A549 (cell line): ENCODE data around the gene ACKR1. TPM values are rescaled to one million over a fixed set of nuclear protein-coding genes. Genes with fewer than 3 reads are reported as not detected.

Source experiments
- ATAC-seq, 2 experiments: fragments of 200-7000 bp in 1 of 2; fragments of >200 bp in 1 of 2; cut with Nextera tagmentation in 1 of 2; cut with Tn5 transposase in 1 of 2; 3 replicates each; pipeline versions ENCODE4 v1.8.0 to v1.9.1; 2018 to 2020; ENCODE audit warnings: mild to moderate bottlenecking in 1 of 2, moderate library complexity in 1 of 2
- CTCF ChIA-PET: fragments of 300-600 bp; sonication (Branson Sonifier 250); formaldehyde crosslinking; extraction: SDS; loops from one replicate; lab custom pipeline; 2021; ENCODE audit warnings: antibody characterized with exemption, inconsistent platforms; lab: Yijun Ruan, JAX
- POLR2A ChIA-PET: fragments of 350-600 bp; formaldehyde crosslinking; extraction: SDS; loops from one replicate; lab custom pipeline; 2021; ENCODE audit warnings: antibody characterized with exemption, inconsistent platforms; lab: Yijun Ruan, JAX
- DNase-seq, 2 experiments: peaks; one replicate each; pipeline versions ENCODE4 v3.0.0 to v3.0.0-alpha.2; 2011 to 2016; ENCODE audit warnings: low read depth in 1 of 2, low spot score in 1 of 2
- FAIRE-seq: peaks from 2 replicates; lab custom pipeline; 2011; peaks lifted over from hg19 to GRCh38; lab: Jason Lieb, UNC
- H3K27ac ChIP-seq, 2 experiments: fragments of >200 bp; sonication (Bioruptor Twin); formaldehyde crosslinking; 3 replicates each; pipeline ENCODE4 v1.5.1; 2016 to 2017
- H3K4me1 ChIP-seq: fragments of >200 bp; sonication (Bioruptor Twin); formaldehyde crosslinking; 3 replicates; pipeline ENCODE4 v1.6.1; 2016
- H3K4me2 ChIP-seq: fragments of >200 bp; sonication (Bioruptor Twin); formaldehyde crosslinking; 3 replicates; pipeline ENCODE4 v1.6.1; 2016
- H3K4me3 ChIP-seq: fragments of >200 bp; sonication (Bioruptor Twin); formaldehyde crosslinking; 3 replicates; pipeline ENCODE4 v1.5.1; 2016
- H3K9me3 ChIP-seq: fragments of >200 bp; sonication (Bioruptor Twin); formaldehyde crosslinking; 3 replicates; pipeline ENCODE4 v1.6.1; 2016
- ATOH8 ChIP-seq: fragments of 250-450 bp; sonication (Bioruptor Pico); IDR thresholded peaks from 2 replicates; pipeline ENCODE4 v1.5.0; 2020; ENCODE audit warnings: low read depth, mild to moderate bottlenecking, moderate library complexity
- BCL3 ChIP-seq: fragments of >200 bp; sonication (Bioruptor Twin); formaldehyde crosslinking; IDR thresholded peaks from 3 replicates; pipeline ENCODE4 v1.6.1; 2016
- BHLHE40 ChIP-seq: IDR thresholded peaks from 2 replicates; pipeline ENCODE4 v1.6.1; 2012; ENCODE audit warnings: low read depth, low read length, inconsistent platforms
- CHD4 ChIP-seq: fragments of 200-600 bp; sonication (generic); IDR thresholded peaks from 2 replicates; pipeline ENCODE4 v1.6.1; 2016; ENCODE audit warnings: antibody characterized with exemption, mild to moderate bottlenecking, borderline replicate concordance
- EHF ChIP-seq: fragments of 250-450 bp; sonication (Bioruptor Pico); IDR thresholded peaks from 2 replicates; pipeline ENCODE4 v1.5.0; 2020; ENCODE audit warnings: mild to moderate bottlenecking
- FOSL2 ChIP-seq, 2 experiments: fragments of 450-650 bp in 1 of 2; fragments of >200 bp in 1 of 2; sonication (Bioruptor Twin) in 1 of 2; formaldehyde crosslinking; IDR thresholded peaks; 2 replicates each; pipeline versions ENCODE4 v1.5.0 to v1.6.1; 2016 to 2020; ENCODE audit warnings: mild to moderate bottlenecking in 1 of 2, moderate library complexity in 1 of 2
- GATA3 ChIP-seq: IDR thresholded peaks from 2 replicates; pipeline ENCODE4 v1.6.1; 2012; ENCODE audit warnings: borderline replicate concordance
- HOXB13 ChIP-seq: fragments of 250-450 bp; sonication (Bioruptor Pico); IDR thresholded peaks from 2 replicates; pipeline ENCODE4 v1.5.0; 2020; ENCODE audit warnings: low read depth, mild to moderate bottlenecking, moderate library complexity
- JUNB ChIP-seq: fragments of >200 bp; sonication (Bioruptor Twin); formaldehyde crosslinking; IDR thresholded peaks from 2 replicates; pipeline ENCODE4 v1.6.1; 2016
- KDM5A ChIP-seq: fragments of 200-600 bp; sonication (generic); IDR thresholded peaks from 2 replicates; pipeline ENCODE4 v1.6.1; 2016; ENCODE audit warnings: antibody characterized with exemption, mild to moderate bottlenecking
- MAZ ChIP-seq: fragments of 150-350 bp; IDR thresholded peaks from 2 replicates; pipeline ENCODE4 v1.6.1; 2014; ENCODE audit warnings: antibody characterized with exemption, low read depth, low read length, borderline replicate concordance
- NR3C1 ChIP-seq: fragments of >200 bp; sonication (Bioruptor Twin); formaldehyde crosslinking; IDR thresholded peaks from 3 replicates; pipeline ENCODE4 v1.6.1; 2017
- PBX3 ChIP-seq: IDR thresholded peaks from 2 replicates; pipeline ENCODE4 v1.6.1; 2012
- POLR2AphosphoS2 ChIP-seq: conservative IDR thresholded peaks from 2 replicates; pipeline ENCODE4 v1.6.1; 2012; ENCODE audit warnings: low read length, improper control_type of control experiment, inconsistent platforms
- RAD21 ChIP-seq, 2 experiments: fragments of >200 bp in 1 of 2; sonication (Bioruptor Twin) in 1 of 2; formaldehyde crosslinking in 1 of 2; IDR thresholded peaks in 1 of 2; conservative IDR thresholded peaks in 1 of 2; 2 replicates in 1 of 2; 3 replicates in 1 of 2; pipeline ENCODE4 v1.6.1; 2012 to 2018; ENCODE audit warnings: inconsistent platforms in 1 of 2
- SMC3 ChIP-seq: fragments of >200 bp; sonication (Bioruptor Twin); formaldehyde crosslinking; IDR thresholded peaks from 3 replicates; pipeline ENCODE4 v1.6.1; 2018; ENCODE audit warnings: inconsistent platforms
- TFCP2L1 ChIP-seq: fragments of 250-450 bp; sonication (Bioruptor Pico); IDR thresholded peaks from 2 replicates; pipeline ENCODE4 v1.5.0; 2021; ENCODE audit warnings: mild to moderate bottlenecking
- USF2 ChIP-seq: fragments of 450-650 bp; IDR thresholded peaks from 2 replicates; pipeline ENCODE4 v1.6.1; 2014; ENCODE audit warnings: antibody characterized with exemption
- ZC3H11A ChIP-seq: fragments of 450-650 bp; IDR thresholded peaks from 2 replicates; pipeline ENCODE4 v1.6.1; 2014; ENCODE audit warnings: antibody characterized with exemption, mild to moderate bottlenecking
- ZNF302 ChIP-seq: fragments of 250-450 bp; sonication (Bioruptor Pico); IDR thresholded peaks from 2 replicates; pipeline ENCODE4 v1.9.0; 2021; ENCODE audit warnings: inconsistent platforms, mild to moderate bottlenecking, moderate library complexity
- WGBS: methylation state at CpG from one replicate; pipeline ENCODE4 v1.1.6; 2017; ENCODE audit errors: missing lambda C conversion rate; 5-methylcytosine and 5-hydroxymethylcytosine counted together
- polyA plus RNA-seq, 4 experiments: library from polyadenylated mRNA; depleted of rRNA in 3 of 4; stranded (reverse); fragments of >200 nt; fragmentation: RNase III in 1 of 4; extraction: RNeasy Plus Mini Kit Qiagen cat#74134 plus additional on column Dnase treatment in 1 of 4; gene quantifications; 2 replicates in 3 of 4; 3 replicates in 1 of 4; pipeline ENCODE4 v1.2.3, GENCODE V29; 2011 to 2017
- TF ChIP-seq, protein P1 (sequence below): fragments of 200-600 bp; sonication (generic); IDR thresholded peaks from 2 replicates; pipeline ENCODE4 v1.6.1; 2016; ENCODE audit warnings: antibody characterized with exemption, mild to moderate bottlenecking, moderate library complexity
- TF ChIP-seq, protein P2 (sequence below): fragments of 150-350 bp; IDR thresholded peaks from 2 replicates; pipeline ENCODE4 v1.6.1; 2014; ENCODE audit warnings: low read depth, mild to moderate bottlenecking, low read length

ACKR1 gene
- polyA plus RNA-seq, 2 of the 4 experiments (the other 2 are of a cell fraction), result not detected

- TF ChIP-seq, protein P1, sequence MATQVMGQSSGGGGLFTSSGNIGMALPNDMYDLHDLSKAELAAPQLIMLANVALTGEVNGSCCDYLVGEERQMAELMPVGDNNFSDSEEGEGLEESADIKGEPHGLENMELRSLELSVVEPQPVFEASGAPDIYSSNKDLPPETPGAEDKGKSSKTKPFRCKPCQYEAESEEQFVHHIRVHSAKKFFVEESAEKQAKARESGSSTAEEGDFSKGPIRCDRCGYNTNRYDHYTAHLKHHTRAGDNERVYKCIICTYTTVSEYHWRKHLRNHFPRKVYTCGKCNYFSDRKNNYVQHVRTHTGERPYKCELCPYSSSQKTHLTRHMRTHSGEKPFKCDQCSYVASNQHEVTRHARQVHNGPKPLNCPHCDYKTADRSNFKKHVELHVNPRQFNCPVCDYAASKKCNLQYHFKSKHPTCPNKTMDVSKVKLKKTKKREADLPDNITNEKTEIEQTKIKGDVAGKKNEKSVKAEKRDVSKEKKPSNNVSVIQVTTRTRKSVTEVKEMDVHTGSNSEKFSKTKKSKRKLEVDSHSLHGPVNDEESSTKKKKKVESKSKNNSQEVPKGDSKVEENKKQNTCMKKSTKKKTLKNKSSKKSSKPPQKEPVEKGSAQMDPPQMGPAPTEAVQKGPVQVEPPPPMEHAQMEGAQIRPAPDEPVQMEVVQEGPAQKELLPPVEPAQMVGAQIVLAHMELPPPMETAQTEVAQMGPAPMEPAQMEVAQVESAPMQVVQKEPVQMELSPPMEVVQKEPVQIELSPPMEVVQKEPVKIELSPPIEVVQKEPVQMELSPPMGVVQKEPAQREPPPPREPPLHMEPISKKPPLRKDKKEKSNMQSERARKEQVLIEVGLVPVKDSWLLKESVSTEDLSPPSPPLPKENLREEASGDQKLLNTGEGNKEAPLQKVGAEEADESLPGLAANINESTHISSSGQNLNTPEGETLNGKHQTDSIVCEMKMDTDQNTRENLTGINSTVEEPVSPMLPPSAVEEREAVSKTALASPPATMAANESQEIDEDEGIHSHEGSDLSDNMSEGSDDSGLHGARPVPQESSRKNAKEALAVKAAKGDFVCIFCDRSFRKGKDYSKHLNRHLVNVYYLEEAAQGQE, result no peak
- no peak for TF ChIP-seq NR3C1
- no peak for TF ChIP-seq POLR2AphosphoS2
- TF ChIP-seq ZC3H11A, result no peak
- no peak for TF ChIP-seq BHLHE40
These were observed 1.4 kb downstream of the ACKR1 start (continued) for GRCh38 chr1:159206110-159206509.

DNA sequence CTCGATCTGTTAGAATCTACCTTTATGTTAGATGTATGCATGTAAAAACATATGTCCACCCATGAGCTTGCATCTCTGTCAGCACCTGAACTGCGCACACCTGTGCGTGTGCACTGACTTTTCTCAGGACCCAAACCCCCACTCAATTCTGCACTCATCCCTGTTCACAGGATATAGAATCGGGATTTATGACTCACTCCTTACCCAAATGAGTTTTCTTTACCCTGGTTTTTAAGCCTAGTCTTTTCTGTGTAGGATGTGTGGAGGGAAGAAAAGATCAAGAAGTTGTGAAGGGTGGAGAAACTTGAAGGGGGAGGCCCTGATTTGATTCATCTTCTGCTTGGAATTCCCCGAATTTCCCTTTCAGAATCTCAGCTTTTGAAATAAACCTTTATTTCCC is 2.4 kb downstream of the ACKR1 start:
- TF ChIP-seq ATOH8 (CRISPR knock-in tag) (no peak), MAZ (no peak), EHF (CRISPR knock-in tag) (no peak), ZNF302 (CRISPR knock-in tag) (no peak), USF2 (no peak), JUNB (no peak), TFCP2L1 (CRISPR knock-in tag) (no peak), ZC3H11A (no peak), FOSL2 (IDR thresholded peaks at IDR 0.05) (no peak), FOSL2 (CRISPR knock-in tag; IDR thresholded peaks at IDR 0.05) (no peak), POLR2AphosphoS2 (no peak), RAD21 (conservative IDR thresholded peaks at IDR 0.05 in 1 of 2, IDR thresholded peaks at IDR 0.05 in 1 of 2) (no peak), KDM5A (no peak), PBX3 (no peak), CHD4 (no peak), GATA3 (no peak), HOXB13 (CRISPR knock-in tag) (no peak), BCL3 (no peak), SMC3 (no peak)
- TF ChIP-seq, protein P2, sequence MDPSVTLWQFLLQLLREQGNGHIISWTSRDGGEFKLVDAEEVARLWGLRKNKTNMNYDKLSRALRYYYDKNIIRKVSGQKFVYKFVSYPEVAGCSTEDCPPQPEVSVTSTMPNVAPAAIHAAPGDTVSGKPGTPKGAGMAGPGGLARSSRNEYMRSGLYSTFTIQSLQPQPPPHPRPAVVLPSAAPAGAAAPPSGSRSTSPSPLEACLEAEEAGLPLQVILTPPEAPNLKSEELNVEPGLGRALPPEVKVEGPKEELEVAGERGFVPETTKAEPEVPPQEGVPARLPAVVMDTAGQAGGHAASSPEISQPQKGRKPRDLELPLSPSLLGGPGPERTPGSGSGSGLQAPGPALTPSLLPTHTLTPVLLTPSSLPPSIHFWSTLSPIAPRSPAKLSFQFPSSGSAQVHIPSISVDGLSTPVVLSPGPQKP, result no peak
- TF ChIP-seq, protein P1, result no peak
- Histone ChIP-seq H3K9me3 (no peaks in the 10 kb centered on the region), H3K4me3 (no peak overlapping the region), H3K27ac (no peak overlapping the region), H3K4me1 (peaks cover 11% of the 10 kb centered on the region; the same call in 1 of the 3 replicates), H3K4me2 (no peak overlapping the region)
- POLR2A ChIA-PET, result no interaction called here
- DNase-seq (no peak), ATAC-seq (no peak), FAIRE-seq (no peak)
- CTCF ChIA-PET, result interaction anchor here (2.3 to 12.4 kb wide), 4 partner anchors 8 to 46 kb away, joined by 9 to 186 read pairs (median 90); no protein-coding TSS in a partner anchor
- 49% methylated on average over 5 of the region's 5 CpGs for WGBS
